Measurements from ENCODE around the gene WDR41. TPM values are rescaled to one million over a fixed set of nuclear protein-coding genes. Genes with fewer than 3 reads are reported as not detected.

WDR41 gene
- total and polyA plus RNA-seq, 9 of the 15 experiments (the other 6 are each of a cell fraction or from before 2014, with no cell fraction given) = 33.6 to 67.2 (median 55.5) TPM

GRCh38 chr5:77396017-77396416 lies 96.1 kb downstream of the WDR41 start (continued):
- no peak for TF ChIP-seq BCOR (IDR thresholded peaks at IDR 0.05)
- TF ChIP-seq NCOR1 (IDR thresholded peaks at IDR 0.05) = no peak
- TF ChIP-seq NFATC3 (IDR thresholded peaks at IDR 0.05) = no peak

DNA sequence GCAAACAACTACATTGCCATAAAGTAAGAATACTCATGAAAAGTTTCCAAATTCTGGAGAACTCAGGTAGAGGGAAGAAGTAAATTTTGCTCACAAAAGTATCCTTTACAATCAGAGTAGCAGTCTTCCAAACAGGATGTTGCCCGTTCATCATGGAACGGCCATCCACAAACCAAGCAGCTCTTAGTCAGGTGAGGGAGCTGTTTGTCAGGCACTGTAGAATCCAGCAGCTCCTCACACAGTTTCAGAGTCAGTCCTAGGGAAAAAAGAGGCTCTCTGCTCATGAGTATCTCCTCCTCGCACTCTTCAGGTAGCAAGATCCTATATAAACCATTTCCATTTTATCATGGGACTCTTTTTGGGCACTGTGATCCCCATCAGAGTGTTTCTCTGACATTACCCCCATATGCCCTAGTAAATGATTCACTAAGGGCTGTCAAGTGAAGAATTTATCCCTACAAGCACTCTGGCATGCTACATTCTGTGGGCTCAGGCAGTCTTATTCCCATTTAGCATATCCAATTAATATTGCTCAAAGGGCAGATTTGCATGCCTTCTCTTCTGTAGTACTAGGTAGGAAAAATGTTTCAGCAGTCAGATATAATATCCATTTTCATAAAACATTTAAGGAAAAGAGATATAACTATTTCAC lies 97.9 kb downstream of the WDR41 start:
- no peaks in the 10 kb centered on the region for H3K79me2 ChIP-seq (ENCODE audit: control insufficient read depth, insufficient read depth, low read length)
- H3K4me1 ChIP-seq (replicated peaks in 1 of 2; ENCODE audit: control insufficient read depth in 2 of 2, insufficient read depth in 2 of 2, low read length in 2 of 2) = no peaks in the 10 kb centered on the region
- POLR2A ChIA-PET = no interaction called here
- H3K9me1 ChIP-seq (ENCODE audit: control insufficient read depth, insufficient read depth, low read length) = no peaks in the 10 kb centered on the region
- no peak overlapping the region for H2AFZ ChIP-seq (ENCODE audit: low read depth, low read length)
- no TSS peak for BruUV-seq (replicated peaks)
- no peak overlapping the region for H3K27ac ChIP-seq (ENCODE audit: extremely low read depth, low read depth, low read length)
- H3K9me3 ChIP-seq (replicated peaks; ENCODE audit: control insufficient read depth, insufficient read depth, low read depth, low read length) = no peaks in the 10 kb centered on the region
- H3K9ac ChIP-seq (ENCODE audit: insufficient read depth in 1 of 2, low read depth in 2 of 2, low read length in 2 of 2) = no peak overlapping the region
- H3K27me3 ChIP-seq (ENCODE audit: control insufficient read depth in 2 of 2, insufficient read depth in 2 of 2, low read length in 2 of 2) = peaks cover 26 to 29% of the 10 kb centered on the region in 2 experiments
- no peaks in the 10 kb centered on the region for H4K20me1 ChIP-seq (replicated peaks; ENCODE audit: control insufficient read depth, insufficient read depth, low read length)
- FAIRE-seq (no peak), DNase-seq (ENCODE audit: extremely low read depth in 1 of 4, low spot score in 3 of 4) (no peak), ATAC-seq (no peak)
- WGBS (ENCODE audit: insufficient coverage, low coverage, missing lambda C conversion rate) = 0% methylated on average over 3 of the region's 3 CpGs
- intact Hi-C loops (cut with micrococcal nuclease) (no loop called here), in situ Hi-C loops (cut with MboI) (no loop called here)
- no peak overlapping the region for H3K4me2 ChIP-seq (ENCODE audit: insufficient read depth, low read length)
- H3K4me3 ChIP-seq = no peak overlapping the region
- no peaks in the 10 kb centered on the region for H3K36me3 ChIP-seq (ENCODE audit: control insufficient read depth, insufficient read depth, low read length)
- CTCF ChIA-PET (ENCODE audit: low intra/inter-chr PET ratio) = no interaction called here
- no peak for TF ChIP-seq TRIM24 (IDR thresholded peaks at IDR 0.05)
- TF ChIP-seq ZNF134 (CRISPR knock-in tag; conservative IDR thresholded peaks at IDR 0.05) = no peak
- TF ChIP-seq, protein P1, sequence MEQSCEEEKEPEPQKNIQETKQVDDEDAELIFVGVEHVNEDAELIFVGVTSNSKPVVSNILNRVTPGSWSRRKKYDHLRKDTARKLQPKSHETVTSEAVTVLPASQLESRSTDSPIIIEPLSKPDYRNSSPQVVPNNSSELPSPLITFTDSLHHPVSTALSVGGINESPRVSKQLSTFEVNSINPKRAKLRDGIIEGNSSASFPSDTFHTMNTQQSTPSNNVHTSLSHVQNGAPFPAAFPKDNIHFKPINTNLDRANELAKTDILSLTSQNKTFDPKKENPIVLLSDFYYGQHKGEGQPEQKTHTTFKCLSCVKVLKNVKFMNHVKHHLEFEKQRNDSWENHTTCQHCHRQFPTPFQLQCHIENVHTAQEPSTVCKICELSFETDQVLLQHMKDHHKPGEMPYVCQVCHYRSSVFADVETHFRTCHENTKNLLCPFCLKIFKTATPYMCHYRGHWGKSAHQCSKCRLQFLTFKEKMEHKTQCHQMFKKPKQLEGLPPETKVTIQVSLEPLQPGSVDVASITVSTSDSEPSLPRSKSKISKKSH (CRISPR knock-in tag; IDR thresholded peaks at IDR 0.05) = no peak
- no peak for TF ChIP-seq BRF1 (IDR thresholded peaks at IDR 0.05; ENCODE audit: borderline replicate concordance, extremely low read depth, insufficient read length)
- TF ChIP-seq, protein P2, sequence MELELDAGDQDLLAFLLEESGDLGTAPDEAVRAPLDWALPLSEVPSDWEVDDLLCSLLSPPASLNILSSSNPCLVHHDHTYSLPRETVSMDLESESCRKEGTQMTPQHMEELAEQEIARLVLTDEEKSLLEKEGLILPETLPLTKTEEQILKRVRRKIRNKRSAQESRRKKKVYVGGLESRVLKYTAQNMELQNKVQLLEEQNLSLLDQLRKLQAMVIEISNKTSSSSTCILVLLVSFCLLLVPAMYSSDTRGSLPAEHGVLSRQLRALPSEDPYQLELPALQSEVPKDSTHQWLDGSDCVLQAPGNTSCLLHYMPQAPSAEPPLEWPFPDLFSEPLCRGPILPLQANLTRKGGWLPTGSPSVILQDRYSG (tag; conservative IDR thresholded peaks at IDR 0.05; ENCODE audit: low read depth) = no peak
- TF ChIP-seq ZNF79 (CRISPR knock-in tag; IDR thresholded peaks at IDR 0.05; ENCODE audit: low read depth) = no peak
- no peak for TF ChIP-seq CREB3L1 (IDR thresholded peaks at IDR 0.05; ENCODE audit: borderline replicate concordance, low read depth)
- no peak for TF ChIP-seq RFX7 (CRISPR knock-in tag; IDR thresholded peaks at IDR 0.05)
- TF ChIP-seq MCM3 (IDR thresholded peaks at IDR 0.05) = no peak
- TF ChIP-seq RBM22 (IDR thresholded peaks at IDR 0.05; ENCODE audit: low read depth, low read length, poor library complexity, severe bottlenecking) = no peak
- no peak for TF ChIP-seq SIX5 (IDR thresholded peaks at IDR 0.05; ENCODE audit: borderline replicate concordance in 1 of 2, insufficient read depth in 1 of 2, low read depth in 1 of 2, low read length in 2 of 2)
- TF ChIP-seq THRA (IDR thresholded peaks at IDR 0.05) = no peak
- no peak for TF ChIP-seq ESRRB (CRISPR knock-in tag; IDR thresholded peaks at IDR 0.05; ENCODE audit: borderline replicate concordance)
- no peak for TF ChIP-seq PPARD (CRISPR knock-in tag; IDR thresholded peaks at IDR 0.05)
- no peak for TF ChIP-seq MTA3 (IDR thresholded peaks at IDR 0.05; ENCODE audit: borderline replicate concordance)

Data from K562 (cell line).